Stimulated activated naive CD8-positive, alpha-beta T cell treated with anti-CD3 and anti-CD28 coated beads, Interleukin-15, Interleukin-2, amounts not matched to agents 100 U/mL and 50 U/mL, for 24 hours (primary cell): ENCODE measurements around the gene MCOLN1.
A peak's percentile ranks its signal among the peaks of the same experiment; 100 is the strongest.
"Not testable (repeated sequence)": the region's sequence is repeated elsewhere in the genome, so short reads cannot be mapped to it uniquely, and the experiment has no call there.

Experiments
- ATAC-seq: fragments of 150-1000 bp; cut with Tn5 transposase; one replicate; pipeline ENCODE4 v1.10.0; 2021
- DNase-seq: peaks from one replicate; pipeline ENCODE4 v3.0.0; 2021

The MCOLN1 gene

DNA sequence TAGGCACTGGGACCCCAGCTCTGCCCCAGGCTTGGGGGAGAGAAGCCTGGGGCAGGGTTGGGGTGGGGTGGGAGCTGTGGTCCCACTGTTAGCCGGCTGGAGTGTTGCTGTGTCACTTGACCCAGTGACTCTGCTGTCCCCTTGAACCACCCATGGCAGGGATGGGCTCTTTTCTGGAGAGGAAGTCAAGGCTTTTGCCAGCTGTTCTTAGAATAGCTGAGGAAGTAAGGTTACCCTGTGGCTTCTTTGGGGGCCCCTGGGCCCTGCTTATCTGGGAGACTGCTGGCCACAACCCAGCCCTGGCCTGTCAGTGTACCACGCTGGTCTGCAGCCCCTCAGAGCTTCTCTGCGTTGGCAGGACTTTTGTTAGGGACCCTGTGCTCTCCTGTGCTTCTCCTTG is 22.2 kb downstream of the MCOLN1 start:
- ATAC-seq (no peak), DNase-seq (no peak)

DNA sequence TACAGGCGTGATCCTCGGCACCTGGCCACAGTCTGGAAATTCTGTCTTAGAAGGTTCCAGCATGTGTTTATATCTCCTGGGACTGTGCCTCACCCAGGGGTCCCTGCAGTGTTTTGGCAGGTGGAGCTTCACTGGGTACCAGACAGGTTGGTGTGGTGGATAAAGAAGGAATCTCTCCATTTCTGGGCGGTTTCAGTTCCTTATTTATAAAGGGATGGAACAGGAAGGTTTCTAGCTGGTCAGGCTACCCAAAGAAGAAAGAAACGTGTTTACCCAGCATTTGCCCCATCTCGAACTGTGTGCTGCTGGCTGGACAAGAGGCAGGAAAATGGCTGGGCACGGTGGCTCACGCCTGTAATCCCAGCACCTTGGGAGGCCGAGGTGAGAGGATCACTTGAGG is 22.9 kb downstream of the MCOLN1 start:
- ATAC-seq (no peak), DNase-seq (no peak)

DNA sequence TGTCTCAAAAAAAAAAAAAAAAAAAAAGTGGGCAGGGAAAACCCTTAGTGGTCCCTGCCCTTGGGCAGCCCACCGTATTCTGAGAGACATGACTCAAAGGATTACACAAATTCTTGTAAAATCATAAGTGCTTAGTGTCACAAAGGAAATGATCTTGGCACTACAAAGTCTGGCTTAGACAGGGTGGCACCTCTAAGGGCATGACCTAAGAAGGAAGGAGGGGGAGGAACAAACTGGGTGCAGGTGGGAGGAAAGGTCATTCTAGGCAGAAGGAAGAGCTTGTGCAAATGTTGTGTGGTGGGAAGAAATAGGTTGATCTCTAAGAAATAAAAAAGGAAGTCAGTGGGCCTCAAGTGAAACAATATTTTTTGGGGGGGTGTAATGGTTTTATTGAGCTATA is 23.5 kb downstream of the MCOLN1 start:
- ATAC-seq, result peak; percentile 69
- DNase-seq, result no peak

DNA sequence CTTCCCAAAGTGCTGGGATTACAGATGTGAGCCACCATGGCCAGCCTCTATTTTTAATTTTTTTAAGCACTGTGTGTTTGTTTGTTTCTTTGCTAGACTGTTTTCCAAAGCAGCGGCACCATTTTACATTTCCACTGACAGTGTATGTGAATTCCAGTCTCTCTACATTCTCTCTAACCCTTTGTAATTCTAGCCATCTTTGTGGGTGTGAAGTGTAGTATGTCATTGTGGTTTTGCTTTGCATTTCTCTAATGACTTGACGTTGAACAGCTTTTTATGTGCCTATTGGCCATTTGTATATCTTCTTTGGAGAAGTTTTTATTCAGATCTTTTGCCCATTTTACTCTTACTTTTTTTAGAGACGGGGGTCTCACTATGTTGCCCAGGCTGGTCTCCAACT is 24.7 kb downstream of the MCOLN1 start:
- DNase-seq (no peak), ATAC-seq (no peak)

DNA sequence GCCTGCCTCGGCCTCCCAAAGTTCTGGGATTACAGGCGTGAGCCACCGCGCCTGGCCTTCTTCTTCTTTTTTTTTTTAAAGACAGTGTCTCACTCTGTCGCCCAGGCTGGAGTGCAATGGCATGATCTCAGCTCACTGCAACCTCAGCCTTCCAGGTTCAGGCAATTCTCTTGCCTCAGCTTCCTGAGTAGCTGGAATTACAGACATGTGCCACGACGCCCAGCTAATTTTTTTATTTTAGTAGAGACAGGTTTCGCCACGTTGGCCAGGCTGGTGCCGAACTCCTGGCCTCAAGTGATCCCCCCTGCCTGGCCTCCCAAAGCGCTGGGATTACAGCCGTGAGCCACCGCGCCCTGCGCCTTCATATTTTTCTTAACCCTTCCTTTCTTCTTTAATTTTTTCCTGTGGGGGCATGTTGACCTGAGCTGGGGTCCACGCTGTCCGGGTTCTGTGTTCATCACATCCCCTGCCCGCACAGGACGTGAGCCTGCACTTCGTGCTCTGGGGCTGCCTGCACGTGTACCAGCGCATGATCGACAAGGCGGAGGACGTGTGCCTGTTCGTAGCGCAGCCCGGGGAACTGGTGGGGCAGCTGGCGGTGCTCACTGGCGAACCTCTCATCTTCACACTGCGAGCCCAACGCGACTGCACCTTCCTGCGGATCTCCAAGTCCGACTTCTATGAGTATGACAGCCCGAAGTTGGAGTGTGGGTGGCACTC is 27.2 kb downstream of the MCOLN1 start:
- no peak for DNase-seq
- no peak for ATAC-seq

DNA sequence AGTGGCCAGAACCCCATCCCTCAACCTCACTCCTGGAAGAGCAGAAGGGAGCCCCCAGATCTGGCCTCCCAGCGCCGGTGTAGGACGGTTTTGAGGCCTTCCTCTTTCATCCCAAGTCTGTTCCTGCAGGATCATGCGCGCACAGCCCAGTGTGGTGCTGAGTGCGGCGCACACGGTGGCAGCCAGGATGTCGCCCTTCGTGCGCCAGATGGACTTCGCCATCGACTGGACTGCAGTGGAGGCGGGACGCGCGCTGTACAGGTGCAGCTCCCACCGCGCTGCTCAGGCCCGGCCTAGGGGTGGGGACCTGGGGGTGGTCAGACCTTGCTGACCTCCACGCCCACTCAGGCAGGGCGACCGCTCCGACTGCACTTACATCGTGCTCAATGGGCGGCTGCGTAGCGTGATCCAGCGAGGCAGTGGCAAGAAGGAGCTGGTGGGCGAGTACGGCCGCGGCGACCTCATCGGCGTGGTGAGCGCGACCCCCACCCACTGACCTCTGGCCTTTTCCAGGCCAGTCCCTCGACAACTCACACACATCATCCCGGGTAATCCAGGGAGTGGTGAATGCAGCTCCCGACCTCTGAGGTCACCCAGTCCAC is 27.8 kb downstream of the MCOLN1 start:
- ATAC-seq, result no peak

DNA sequence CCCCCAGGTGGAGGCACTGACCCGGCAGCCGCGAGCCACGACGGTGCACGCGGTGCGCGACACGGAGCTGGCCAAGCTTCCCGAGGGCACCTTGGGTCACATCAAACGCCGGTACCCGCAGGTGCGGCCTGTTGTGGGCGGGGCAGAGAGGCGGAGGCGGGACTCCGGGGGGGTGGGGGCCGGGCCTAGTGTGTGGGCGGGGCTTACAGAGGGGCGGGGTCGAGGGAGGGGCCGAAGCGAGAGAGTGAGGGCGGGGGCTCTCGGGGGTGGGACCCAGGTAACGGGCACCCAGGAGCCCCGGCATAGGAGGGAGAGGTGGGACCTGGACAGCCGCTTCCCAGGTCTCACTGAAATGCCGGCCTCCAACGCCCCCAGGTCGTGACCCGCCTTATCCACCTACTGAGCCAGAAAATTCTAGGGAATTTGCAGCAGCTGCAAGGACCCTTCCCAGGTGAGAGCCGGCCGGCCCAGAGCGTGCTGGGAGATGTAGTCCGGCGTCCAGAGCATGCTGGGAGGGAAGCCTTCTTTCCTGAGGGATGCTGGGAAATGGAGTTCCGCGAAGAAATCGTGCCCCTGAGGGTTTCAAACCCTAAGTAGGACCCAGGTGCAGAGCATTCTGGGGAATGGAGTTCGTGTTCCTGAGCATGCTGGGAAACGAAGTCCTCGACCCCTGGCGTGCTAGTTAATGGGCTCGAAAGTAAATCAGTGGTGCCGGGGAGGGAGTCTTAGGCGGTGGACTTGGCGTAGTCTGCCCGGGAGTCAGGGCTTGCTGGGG is 28.8 kb downstream of the MCOLN1 start:
- ATAC-seq (peak; percentile 15), DNase-seq (peak; percentile 34)

More for the DNA sequence above, 27.8 kb downstream of the MCOLN1 start:
- no peak for DNase-seq

DNA sequence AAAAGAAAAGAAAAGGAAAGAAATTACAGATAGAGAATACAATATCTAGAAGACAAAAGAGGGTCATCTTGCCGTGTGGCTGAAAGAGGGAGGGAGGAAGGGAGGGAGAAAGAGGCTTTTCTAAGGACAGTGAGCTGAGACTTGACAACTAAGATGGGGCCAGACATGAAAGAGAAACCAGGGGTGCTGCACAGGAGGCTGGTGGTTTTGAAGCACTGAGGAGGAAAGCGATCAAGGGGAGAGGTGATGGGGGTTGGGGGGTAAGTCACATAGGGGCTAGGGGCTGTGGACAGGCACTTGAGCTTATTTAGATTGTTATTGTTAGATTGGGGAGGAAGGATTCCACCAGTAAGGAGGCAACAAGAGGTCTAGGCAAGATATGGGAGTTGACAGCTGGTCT is 30.4 kb downstream of the MCOLN1 start:
- ATAC-seq (no peak), DNase-seq (no peak)

DNA sequence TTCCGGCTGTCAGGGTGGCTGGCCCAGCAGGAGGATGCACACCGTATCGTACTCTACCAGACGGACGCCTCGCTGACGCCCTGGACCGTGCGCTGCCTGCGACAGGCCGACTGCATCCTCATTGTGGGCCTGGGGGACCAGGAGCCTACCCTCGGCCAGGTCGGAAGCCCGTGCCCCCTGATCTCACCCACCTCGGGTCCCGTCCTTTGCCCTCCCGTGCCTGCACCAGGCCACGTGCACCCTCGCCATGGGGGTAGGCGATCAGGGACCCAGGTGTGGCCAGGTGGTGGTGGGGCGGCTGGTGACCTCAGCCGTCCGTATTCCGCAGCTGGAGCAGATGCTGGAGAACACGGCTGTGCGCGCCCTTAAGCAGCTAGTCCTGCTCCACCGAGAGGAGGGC is 32.1 kb downstream of the MCOLN1 start:
- DNase-seq (no peak), ATAC-seq (no peak)

DNA sequence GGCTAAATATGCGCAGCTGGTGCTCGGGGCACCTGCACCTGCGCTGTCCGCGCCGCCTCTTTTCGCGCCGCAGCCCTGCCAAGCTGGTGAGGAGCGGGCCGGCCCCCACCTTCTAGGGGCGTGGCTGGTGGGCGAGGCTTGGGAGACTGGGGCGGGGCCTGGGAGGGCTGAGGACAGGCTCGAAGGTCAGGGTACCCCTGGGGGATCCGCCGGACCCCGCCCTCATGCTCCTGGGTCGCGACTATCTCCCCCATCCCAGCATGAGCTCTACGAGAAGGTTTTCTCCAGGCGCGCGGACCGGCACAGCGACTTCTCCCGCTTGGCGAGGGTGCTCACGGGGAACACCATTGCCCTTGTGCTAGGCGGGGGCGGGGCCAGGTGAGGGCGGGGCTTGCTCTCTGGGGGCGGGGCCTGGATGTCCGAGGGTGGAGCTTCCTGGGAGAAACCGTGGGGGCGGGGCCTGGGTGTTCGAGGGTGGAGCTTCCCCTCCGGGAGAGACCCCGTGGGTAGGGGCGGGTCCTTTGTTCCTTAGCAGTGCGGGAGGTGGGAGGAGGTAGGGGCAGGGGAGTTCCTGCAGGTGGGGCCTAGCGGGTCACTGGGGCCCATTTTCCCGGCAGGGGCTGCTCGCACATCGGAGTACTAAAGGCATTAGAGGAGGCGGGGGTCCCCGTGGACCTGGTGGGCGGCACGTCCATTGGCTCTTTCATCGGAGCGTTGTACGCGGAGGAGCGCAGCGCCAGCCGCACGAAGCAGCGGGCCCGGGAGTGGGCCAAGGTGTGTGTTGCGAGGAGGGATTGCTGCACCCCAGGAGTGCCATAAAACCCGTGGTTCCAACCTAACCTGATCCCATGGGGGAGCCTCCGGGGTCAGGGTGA is 32.8 kb downstream of the MCOLN1 start:
- ATAC-seq (no peak), DNase-seq (peak; percentile 58)

DNA sequence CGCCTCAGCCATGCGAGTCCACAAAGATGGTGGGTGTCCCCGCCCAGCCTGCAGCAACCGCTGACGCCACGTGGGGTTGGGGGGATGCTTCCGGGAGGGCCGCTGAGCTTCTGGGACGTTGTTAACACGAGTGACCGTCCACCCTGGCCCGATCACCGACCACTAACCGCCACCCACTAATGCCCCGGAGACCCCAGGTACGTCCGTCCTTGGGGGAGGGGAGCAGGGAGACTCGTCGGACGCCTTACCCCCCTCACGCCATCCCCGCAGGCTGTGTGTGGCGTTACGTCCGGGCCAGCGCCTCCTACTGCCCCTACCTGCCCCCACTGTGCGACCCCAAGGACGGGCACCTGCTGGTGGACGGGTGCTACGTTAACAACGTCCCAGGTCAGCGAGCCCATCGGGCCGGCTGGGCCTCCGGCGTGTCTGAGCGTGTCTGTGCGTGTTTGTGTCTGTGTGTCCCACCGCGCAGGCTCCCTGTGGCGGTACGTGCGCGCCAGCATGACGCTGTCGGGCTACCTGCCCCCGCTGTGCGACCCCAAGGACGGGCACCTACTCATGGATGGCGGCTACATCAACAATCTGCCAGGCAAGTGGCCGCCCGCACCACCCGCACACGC is 34.4 kb downstream of the MCOLN1 start:
- no peak for DNase-seq

DNA sequence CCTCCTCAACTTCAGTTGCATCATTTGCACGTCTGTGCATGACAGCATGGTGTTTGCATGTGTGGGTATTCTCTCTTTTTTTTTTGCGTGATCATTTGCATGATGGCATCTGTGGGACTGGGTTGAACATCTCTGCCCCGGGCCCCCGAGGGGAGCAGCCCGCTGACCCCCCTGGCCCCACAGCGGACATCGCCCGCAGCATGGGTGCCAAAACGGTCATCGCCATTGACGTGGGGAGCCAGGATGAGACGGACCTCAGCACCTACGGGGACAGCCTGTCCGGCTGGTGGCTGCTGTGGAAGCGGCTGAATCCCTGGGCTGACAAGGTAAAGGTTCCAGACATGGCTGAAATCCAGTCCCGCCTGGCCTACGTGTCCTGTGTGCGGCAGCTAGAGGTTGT is 36.2 kb downstream of the MCOLN1 start:
- ATAC-seq (no peak), DNase-seq (no peak)

More for the DNA sequence above, 34.4 kb downstream of the MCOLN1 start:
- no peak for ATAC-seq

DNA sequence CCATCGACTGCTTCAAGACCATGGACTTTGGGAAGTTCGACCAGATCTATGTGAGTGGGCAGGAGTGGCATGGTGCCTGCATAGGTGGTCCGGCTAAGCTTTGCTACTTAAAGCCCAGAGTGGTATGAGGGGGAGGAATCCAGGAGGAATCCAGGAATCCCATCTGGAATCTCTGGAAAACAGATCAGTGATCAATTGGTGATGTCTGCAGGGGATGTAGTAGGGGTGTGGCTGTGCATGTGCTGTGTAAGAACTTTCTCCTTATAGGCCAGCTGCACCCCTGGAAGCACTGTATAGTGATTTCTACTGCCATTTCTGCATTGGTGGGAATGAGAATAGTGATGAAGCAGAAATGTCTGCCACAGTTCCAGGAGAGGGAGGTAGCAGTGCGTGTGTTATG is 36.7 kb downstream of the MCOLN1 start:
- no peak for DNase-seq

DNA sequence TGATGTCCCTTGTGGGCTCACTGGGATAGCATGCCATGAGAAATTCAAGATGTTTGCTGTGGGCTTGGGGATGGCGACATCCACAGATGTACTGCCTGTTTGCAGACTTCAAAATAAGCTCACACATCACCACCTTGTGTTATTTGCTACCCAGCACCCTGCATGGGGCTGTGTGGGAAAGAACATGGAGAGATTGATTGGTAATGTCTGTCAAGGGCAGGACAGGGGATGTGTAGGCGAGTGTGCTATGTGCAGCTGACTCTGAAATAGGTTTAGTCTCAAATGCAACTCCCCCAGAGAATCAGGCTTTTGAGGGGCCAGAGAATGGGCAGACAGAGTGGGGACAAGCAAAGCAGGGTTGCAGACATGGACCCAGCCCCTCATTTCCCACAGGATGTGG is 37.8 kb downstream of the MCOLN1 start:
- no peak for ATAC-seq
- DNase-seq, result no peak

More for the DNA sequence above, 36.7 kb downstream of the MCOLN1 start:
- no peak for ATAC-seq

DNA sequence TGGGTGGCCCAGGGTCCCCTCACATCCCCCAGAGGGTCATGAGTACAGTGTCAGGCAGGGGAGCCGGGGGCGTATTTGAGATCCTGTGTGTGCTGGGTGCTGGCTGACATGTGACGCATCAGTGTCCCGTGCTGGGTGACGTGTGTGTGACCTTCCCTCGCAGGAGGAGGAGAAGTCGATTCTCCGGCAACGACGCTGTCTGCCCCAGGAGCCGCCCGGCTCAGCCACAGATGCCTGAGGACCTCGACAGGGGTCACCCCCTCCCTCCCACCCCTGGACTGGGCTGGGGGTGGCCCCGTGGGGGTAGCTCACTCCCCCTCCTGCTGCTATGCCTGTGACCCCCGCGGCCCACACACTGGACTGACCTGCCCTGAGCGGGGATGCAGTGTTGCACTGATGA is 38.9 kb downstream of the MCOLN1 start:
- no peak for ATAC-seq

DNA sequence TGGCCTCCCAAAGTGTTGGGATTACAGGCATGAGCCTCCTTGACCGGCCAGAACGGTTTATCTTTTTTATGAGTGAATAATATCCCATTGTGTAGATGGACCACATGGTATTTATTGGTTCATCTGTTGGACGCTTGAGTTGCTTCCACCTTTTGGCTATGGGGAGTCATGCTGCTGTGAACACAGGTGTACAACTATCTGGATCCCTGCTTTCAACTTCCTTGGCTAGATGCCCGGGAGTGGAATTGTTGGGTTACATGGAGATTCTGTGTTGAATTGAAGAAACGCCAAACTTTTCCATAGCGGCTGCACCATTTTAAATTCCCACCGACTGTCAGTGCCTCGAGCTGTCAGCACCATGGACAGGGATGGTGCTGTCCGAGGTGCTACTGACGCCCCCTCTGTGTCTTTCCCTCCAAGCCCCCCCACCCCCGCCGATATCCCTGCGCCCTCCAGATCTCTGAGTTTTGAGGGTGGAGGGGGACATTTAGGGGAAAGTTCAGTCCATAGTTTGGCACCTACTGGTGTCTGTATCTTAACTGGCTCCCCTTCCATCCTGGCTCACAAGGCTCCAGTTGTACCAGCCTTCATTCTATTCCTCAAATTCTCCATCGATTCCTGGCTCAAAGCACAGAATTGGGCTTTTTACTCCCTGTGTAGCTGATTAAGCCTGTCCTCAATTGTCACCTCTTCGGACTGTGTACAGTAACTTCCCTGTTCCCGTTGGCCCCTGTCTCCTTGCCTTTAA is 40.4 kb downstream of the MCOLN1 start:
- DNase-seq (no peak), ATAC-seq (no peak)

More for the DNA sequence above, 38.9 kb downstream of the MCOLN1 start:
- no peak for DNase-seq

DNA sequence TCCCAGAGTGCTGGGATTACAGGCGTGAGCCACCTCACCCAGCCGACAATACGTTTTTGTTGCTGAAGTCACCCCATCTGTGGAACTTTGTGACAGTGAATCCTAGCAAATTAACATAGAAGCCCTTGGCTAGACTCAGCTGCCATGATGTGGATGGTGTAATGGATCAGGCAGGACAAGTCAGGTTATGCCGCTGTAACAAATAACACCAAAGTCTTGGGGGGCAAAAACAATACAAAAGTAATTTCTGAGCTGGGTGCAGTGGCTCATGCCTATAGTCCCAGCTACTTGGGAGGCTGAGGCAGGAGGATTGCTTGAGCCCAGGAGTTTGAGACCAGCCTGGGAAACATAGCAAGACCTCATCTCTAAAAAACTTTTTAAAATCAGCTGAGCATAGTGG is 42.4 kb downstream of the MCOLN1 start:
- DNase-seq (no peak), ATAC-seq (no peak)

DNA sequence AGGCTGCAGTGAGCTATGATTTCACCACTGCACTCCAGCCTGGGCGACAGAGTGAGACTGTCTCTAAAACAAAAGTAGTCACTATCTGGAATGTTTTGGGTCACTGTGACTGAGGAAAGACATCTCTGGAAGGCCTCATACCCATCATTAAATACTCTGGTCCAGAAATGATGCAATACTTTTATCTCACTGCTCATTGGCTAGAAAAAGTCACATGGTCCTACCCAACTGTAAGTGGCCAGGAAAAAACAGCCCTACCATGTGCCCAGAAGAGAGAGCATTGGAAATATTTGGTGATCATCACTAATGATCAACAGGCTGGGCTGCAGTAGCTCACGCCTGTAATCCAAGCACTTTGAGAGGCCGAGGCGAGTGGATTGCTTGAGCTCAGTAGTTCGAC is 42.9 kb downstream of the MCOLN1 start:
- ATAC-seq (no peak), DNase-seq (no peak)

DNA sequence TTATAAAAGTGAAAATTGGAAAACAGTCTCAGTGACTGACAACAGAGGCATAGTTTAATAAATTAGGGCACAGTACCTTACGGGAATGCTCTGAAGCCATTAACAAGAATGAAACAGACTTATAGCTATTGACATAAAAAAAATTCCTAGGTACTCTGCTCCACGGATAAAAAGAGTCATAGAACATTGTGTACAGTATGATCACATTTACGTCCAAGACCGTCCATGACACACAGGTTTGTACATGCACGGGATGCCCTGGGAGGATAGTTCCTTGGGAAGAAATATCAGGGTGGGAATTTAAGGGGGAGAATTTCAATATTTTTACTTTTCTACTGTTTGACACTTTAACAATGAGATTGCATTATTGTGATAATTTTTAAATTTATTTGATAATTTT is 48.3 kb downstream of the MCOLN1 start:
- ATAC-seq (no peak), DNase-seq (no peak)

DNA sequence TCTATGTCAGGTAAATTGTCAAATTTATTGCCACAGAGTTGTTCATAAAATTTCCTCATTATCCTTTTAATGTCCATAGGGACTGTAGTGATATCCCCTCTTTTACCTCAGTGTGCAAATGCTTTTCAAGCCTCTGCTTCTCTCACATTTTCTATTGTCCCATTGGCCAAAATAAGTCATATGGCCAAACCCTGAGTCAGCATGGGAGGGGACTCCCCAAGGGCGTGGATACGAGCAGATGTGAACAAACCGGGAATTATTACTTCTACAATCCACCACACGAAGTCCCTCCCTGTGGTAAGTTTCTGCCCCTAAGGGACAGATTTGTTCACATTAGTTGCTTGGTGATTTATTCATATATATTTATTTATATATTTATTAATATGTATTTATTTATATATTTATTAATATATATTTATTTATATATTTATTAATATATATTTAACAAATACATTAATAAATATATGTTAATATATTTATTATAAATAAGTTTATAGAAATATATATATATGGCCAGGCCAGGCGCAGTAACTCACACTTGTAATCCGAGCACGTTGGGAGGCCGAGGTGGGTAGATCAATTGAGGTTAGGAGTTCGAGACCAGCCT is 53.1 kb downstream of the MCOLN1 start:
- no peak for DNase-seq
- no peak for ATAC-seq

DNA sequence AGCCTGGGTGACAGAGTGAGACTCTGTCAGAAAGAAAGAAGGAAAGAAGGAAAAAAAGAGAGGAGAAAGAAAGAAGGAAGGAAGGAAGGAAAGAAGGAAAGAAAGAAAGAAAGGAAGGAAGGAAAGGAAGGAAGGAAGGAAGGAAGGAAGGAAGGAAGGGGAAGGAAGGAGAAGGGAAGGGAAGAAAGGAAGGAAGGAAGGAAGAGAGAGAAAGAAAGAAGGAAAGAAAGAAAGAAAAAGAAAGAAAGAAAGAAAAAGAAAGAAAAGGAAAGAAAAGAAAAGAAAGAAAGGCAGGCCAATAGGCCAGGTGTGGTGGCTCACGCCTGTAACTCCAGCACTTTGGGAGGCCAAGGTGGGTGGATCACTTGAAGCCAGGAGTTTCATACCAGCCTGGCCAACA is 55.0 kb downstream of the MCOLN1 start:
- DNase-seq, ATAC-seq: not testable (repeated sequence)
